Neural cell (in vitro differentiated cells): ENCODE data around the gene KRTAP5-2. TPM values are rescaled to one million over a fixed set of nuclear protein-coding genes. Genes with fewer than 3 reads are reported as not detected.

Source experiments
- H2AFZ ChIP-seq: fragments of 200-600, 300-800 bp; sonication (generic), shearing (Covaris generic); 2 replicates; pipeline ENCODE4 v1.6.0; 2014; ENCODE audit warnings: low read depth, mild to moderate bottlenecking, antibody characterized with exemption, low read length, moderate library complexity
- H3F3A ChIP-seq: fragments of 200-600 bp; shearing (Covaris generic); 2 replicates; pipeline ENCODE4 v1.6.1; 2016; ENCODE audit warnings: mild to moderate bottlenecking, moderate library complexity, mixed read lengths, antibody characterized with exemption, low read length; ENCODE audit not compliant: insufficient read depth, poor library complexity, severe bottlenecking
- H3K27ac ChIP-seq: fragments of 200-600, 300-800 bp; sonication (generic), shearing (Covaris generic); 2 replicates; pipeline ENCODE4 v1.5.1; 2014; ENCODE audit warnings: mild to moderate bottlenecking, low read length, moderate library complexity
- H3K27me3 ChIP-seq: fragments of 300-800, 200-600 bp; sonication (generic), shearing (Covaris generic); 2 replicates; pipeline ENCODE4 v1.6.0; 2014; ENCODE audit warnings: mild to moderate bottlenecking, low read depth, low read length, moderate library complexity; ENCODE audit not compliant: insufficient read depth
- H3K36me3 ChIP-seq: fragments of 300-800, 200-600 bp; sonication (generic), shearing (Covaris generic); 2 replicates; pipeline ENCODE4 v1.5.1; 2014; ENCODE audit warnings: mild to moderate bottlenecking, antibody characterized with exemption, low read length, moderate library complexity; ENCODE audit not compliant: insufficient read depth
- H3K4me2 ChIP-seq: fragments of 300-800, 200-600 bp; sonication (generic), shearing (Covaris generic); 2 replicates; pipeline ENCODE4 v1.6.0; 2014; ENCODE audit warnings: mild to moderate bottlenecking, low read length
- H3K4me3 ChIP-seq: fragments of 300-800, 200-600 bp; sonication (generic), shearing (Covaris generic); 2 replicates; pipeline ENCODE4 v1.5.1; 2014; ENCODE audit warnings: mild to moderate bottlenecking, low read length, moderate library complexity
- H3K79me2 ChIP-seq: fragments of 200-600 bp; shearing (Covaris generic); replicated peaks from 2 replicates; pipeline ENCODE4 v1.6.0; 2014; ENCODE audit warnings: mild to moderate bottlenecking, low read length, moderate library complexity; ENCODE audit not compliant: insufficient read depth
- H3K9ac ChIP-seq: fragments of 300-800, 200-600 bp; sonication (generic), shearing (Covaris generic); 2 replicates; pipeline ENCODE4 v1.6.1; 2016; ENCODE audit warnings: mild to moderate bottlenecking, low read length, mixed read lengths
- H3K9me2 ChIP-seq: fragments of 200-600 bp; shearing (Covaris generic); 2 replicates; pipeline ENCODE4 v1.6.1; 2016; ENCODE audit warnings: mild to moderate bottlenecking, low read length, mixed read lengths; ENCODE audit not compliant: insufficient read depth
- H3K9me3 ChIP-seq: fragments of 200-600, 300-800 bp; sonication (generic), shearing (Covaris generic); 2 replicates; pipeline ENCODE4 v1.6.1; 2016; ENCODE audit warnings: mild to moderate bottlenecking, mixed run types, low read length, moderate library complexity, mixed read lengths
- H4K20me1 ChIP-seq: fragments of 200-600 bp; shearing (Covaris generic); 2 replicates; pipeline ENCODE4 v1.6.1; 2016; ENCODE audit warnings: mild to moderate bottlenecking, mixed run types; ENCODE audit not compliant: insufficient read depth
- EP300 ChIP-seq: fragments of 450-650 bp; conservative IDR thresholded peaks from 2 replicates; pipeline ENCODE4 v1.6.1; 2014; ENCODE audit warnings: antibody characterized with exemption, mild to moderate bottlenecking, moderate library complexity; ENCODE audit not compliant: poor library complexity, severe bottlenecking
- EZH2 ChIP-seq: fragments of 200-600, 300-800 bp; shearing (Covaris generic), sonication (generic); IDR thresholded peaks from 2 replicates; pipeline ENCODE4 v1.6.1; 2014; ENCODE audit warnings: antibody characterized with exemption, low read length, borderline replicate concordance, mild to moderate bottlenecking; ENCODE audit not compliant: insufficient read depth, poor library complexity, severe bottlenecking
- MXI1 ChIP-seq: fragments of 450-650 bp; conservative IDR thresholded peaks from 2 replicates; pipeline ENCODE4 v1.6.1; 2014; ENCODE audit warnings: antibody characterized with exemption, mild to moderate bottlenecking; ENCODE audit not compliant: poor library complexity, severe bottlenecking
- POLR2AphosphoS5 ChIP-seq: IDR thresholded peaks from 2 replicates; pipeline ENCODE4 v1.6.1; 2012
- REST ChIP-seq: IDR thresholded peaks from 2 replicates; pipeline ENCODE4 v1.6.1; 2012; ENCODE audit warnings: borderline replicate concordance
- SMC3 ChIP-seq: fragments of 450-650 bp; conservative IDR thresholded peaks from 2 replicates; pipeline ENCODE4 v1.6.1; 2014; ENCODE audit warnings: antibody characterized with exemption, mild to moderate bottlenecking, moderate library complexity; ENCODE audit not compliant: poor library complexity
- TAF1 ChIP-seq: IDR thresholded peaks from 2 replicates; pipeline ENCODE4 v1.6.1; 2012; ENCODE audit warnings: low read depth
- polyA plus RNA-seq: library from polyadenylated mRNA; depleted of rRNA; stranded (reverse); fragments of >200 nt; gene quantifications from 2 replicates; pipeline ENCODE4 v1.2.3, GENCODE V29; 2014
- TF ChIP-seq, protein P1 (sequence below): fragments of 450-650 bp; IDR thresholded peaks from 2 replicates; pipeline ENCODE4 v1.5.1; 2014; ENCODE audit warnings: antibody characterized with exemption, mild to moderate bottlenecking, moderate library complexity; ENCODE audit not compliant: poor library complexity, severe bottlenecking

Gene KRTAP5-2
- polyA plus RNA-seq, 1 donor from 2014 or later: not detected

DNA sequence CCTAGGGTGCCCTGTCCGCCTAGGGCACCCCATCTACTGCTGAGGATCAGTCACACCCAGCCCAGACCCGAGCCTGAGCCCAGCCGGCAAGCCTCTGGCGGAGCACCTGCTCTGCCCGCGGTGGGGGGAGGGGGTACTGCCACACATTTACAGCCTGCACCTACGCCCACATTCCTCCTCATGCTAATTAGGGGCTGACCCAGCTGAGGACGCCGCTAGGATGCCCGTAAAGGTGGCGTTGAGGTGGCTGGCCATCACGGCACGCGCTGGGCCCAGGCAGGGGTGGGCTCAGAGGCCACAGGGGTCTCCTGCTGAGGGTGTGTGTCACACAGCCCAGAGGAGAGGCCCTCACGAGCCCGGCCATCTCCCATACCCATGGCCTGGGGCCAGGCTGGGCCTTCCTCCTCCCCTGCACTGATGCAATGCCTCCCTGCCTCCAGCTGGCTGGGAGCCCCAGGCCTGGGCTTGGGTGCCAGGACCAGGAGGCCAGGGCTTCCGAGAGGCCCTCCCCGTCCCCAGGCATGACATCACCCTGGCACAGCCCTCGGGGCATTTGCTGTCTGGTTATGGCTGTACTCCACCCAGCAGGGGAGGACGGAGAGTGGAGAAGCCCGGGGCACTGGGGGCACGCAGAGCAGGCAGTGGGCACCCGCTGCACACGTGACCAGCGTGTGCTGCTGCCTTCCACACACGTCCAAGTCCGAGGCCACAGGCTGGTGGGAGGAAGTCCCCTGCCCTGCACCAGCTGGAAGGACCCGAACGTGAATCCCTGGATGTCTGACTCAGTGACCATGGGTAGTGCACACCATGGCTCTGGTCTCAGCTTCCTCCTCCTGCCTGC is 38.8 kb downstream of the KRTAP5-2 start:
- Histone ChIP-seq H3K4me2 (no peak overlapping the region), H3K27ac (no peak overlapping the region)

DNA sequence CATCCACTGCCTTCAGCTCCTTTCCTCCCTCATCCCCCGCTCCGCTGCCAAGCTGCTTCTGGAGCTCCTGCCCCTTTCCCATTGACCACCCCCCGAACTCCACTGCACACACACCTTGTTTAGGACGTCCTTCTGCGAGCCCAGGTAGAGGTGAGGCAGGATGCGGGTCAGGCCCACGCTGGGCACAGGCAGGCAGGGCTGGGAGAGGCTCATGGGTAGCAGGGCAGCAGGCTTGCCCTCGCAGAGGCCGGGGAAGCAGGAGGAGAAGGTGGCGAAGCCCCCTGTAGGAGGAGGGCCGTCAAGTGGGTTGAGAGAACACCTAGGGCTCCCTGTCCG is 39.4 kb downstream of the KRTAP5-2 start:
- Histone ChIP-seq H4K20me1 (peaks cover 36% of the 10 kb centered on the region), H3K36me3 (no peaks in the 10 kb centered on the region), H3F3A (no peaks in the 10 kb centered on the region), H3K27me3 (no peaks in the 10 kb centered on the region), H3K79me2 (no peaks in the 10 kb centered on the region), H3K27ac (no peak overlapping the region), H2AFZ (no peak overlapping the region), H3K4me3 (no peak overlapping the region), H3K9me3 (no peaks in the 10 kb centered on the region), H3K9me2 (no peaks in the 10 kb centered on the region), H3K9ac (no peak overlapping the region), H3K4me2 (no peak overlapping the region)
- TF ChIP-seq REST (no peak), EP300 (no peak), EZH2 (no peak), TAF1 (no peak), POLR2AphosphoS5 (no peak)

More for the DNA sequence above, 38.8 kb downstream of the KRTAP5-2 start:
- Histone ChIP-seq H3K9me3 (no peaks in the 10 kb centered on the region), H3K9ac (no peak overlapping the region), H3K36me3 (no peaks in the 10 kb centered on the region), H3K27me3 (no peaks in the 10 kb centered on the region), H4K20me1 (peaks cover 36% of the 10 kb centered on the region), H2AFZ (no peak overlapping the region), H3K9me2 (no peaks in the 10 kb centered on the region), H3K4me3 (no peak overlapping the region), H3F3A (no peaks in the 10 kb centered on the region), H3K79me2 (no peaks in the 10 kb centered on the region)
- TF ChIP-seq POLR2AphosphoS5: no peak
- no peak for TF ChIP-seq SMC3

GRCh38 chr11:1557904-1558774 is 40.0 kb downstream of the KRTAP5-2 start:
- Histone ChIP-seq H3F3A (no peaks in the 10 kb centered on the region), H3K27ac (no peak overlapping the region), H3K4me3 (no peak overlapping the region), H3K9me3 (no peaks in the 10 kb centered on the region), H3K27me3 (no peaks in the 10 kb centered on the region), H2AFZ (no peak overlapping the region), H3K9me2 (no peaks in the 10 kb centered on the region), H3K36me3 (no peaks in the 10 kb centered on the region), H4K20me1 (peaks cover 36% of the 10 kb centered on the region), H3K9ac (no peak overlapping the region), H3K79me2 (no peaks in the 10 kb centered on the region), H3K4me2 (no peak overlapping the region)
- TF ChIP-seq REST: no peak
- TF ChIP-seq, protein P1, sequence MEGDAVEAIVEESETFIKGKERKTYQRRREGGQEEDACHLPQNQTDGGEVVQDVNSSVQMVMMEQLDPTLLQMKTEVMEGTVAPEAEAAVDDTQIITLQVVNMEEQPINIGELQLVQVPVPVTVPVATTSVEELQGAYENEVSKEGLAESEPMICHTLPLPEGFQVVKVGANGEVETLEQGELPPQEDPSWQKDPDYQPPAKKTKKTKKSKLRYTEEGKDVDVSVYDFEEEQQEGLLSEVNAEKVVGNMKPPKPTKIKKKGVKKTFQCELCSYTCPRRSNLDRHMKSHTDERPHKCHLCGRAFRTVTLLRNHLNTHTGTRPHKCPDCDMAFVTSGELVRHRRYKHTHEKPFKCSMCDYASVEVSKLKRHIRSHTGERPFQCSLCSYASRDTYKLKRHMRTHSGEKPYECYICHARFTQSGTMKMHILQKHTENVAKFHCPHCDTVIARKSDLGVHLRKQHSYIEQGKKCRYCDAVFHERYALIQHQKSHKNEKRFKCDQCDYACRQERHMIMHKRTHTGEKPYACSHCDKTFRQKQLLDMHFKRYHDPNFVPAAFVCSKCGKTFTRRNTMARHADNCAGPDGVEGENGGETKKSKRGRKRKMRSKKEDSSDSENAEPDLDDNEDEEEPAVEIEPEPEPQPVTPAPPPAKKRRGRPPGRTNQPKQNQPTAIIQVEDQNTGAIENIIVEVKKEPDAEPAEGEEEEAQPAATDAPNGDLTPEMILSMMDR: no peak
- TF ChIP-seq EP300: no peak
- TF ChIP-seq EZH2: no peak
- no peak for TF ChIP-seq MXI1
- TF ChIP-seq POLR2AphosphoS5: no peak
